ENCODE results near the gene HSPBP1.

GRCh38 chr19:55312621-55313512 is 33.0 kb upstream of the HSPBP1 start:
- TF ChIP-seq, protein P1, sequence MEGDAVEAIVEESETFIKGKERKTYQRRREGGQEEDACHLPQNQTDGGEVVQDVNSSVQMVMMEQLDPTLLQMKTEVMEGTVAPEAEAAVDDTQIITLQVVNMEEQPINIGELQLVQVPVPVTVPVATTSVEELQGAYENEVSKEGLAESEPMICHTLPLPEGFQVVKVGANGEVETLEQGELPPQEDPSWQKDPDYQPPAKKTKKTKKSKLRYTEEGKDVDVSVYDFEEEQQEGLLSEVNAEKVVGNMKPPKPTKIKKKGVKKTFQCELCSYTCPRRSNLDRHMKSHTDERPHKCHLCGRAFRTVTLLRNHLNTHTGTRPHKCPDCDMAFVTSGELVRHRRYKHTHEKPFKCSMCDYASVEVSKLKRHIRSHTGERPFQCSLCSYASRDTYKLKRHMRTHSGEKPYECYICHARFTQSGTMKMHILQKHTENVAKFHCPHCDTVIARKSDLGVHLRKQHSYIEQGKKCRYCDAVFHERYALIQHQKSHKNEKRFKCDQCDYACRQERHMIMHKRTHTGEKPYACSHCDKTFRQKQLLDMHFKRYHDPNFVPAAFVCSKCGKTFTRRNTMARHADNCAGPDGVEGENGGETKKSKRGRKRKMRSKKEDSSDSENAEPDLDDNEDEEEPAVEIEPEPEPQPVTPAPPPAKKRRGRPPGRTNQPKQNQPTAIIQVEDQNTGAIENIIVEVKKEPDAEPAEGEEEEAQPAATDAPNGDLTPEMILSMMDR (IDR thresholded peaks at IDR 0.05 in 4 of 5, conservative IDR thresholded peaks at IDR 0.05 in 1 of 5), result no peak
- TF ChIP-seq POLR2A (IDR thresholded peaks at IDR 0.05), result no peak
